Sigmoid colon (tissue), 7 donors: ENCODE data around the gene DTX1. TPM values are rescaled to one million over a fixed set of nuclear protein-coding genes. Genes with fewer than 3 reads are reported as not detected.
"Not testable (repeated sequence)": the region's sequence is repeated elsewhere in the genome, so short reads cannot be mapped to it uniquely, and the experiment has no call there.

Experiments
- DNase-seq: peaks from one replicate; pipeline ENCODE4 v3.0.0-alpha.2; 2019
- H3K27ac ChIP-seq, 4 donors: fragments of 200-600 bp; sonication (generic); one replicate each; pipeline ENCODE4 v1.5.1; 2016 to 2019; ENCODE audit warnings: mild to moderate bottlenecking in 1 of 4
- H3K27me3 ChIP-seq, 3 donors: fragments of 200-600 bp; sonication (generic); one replicate each; pipeline ENCODE4 v1.5.1; 2019; ENCODE audit warnings: mild to moderate bottlenecking in 1 of 3
- H3K36me3 ChIP-seq, 4 donors: fragments of 200-600 bp; sonication (generic); one replicate each; pipeline ENCODE4 v1.5.1; 2016 to 2019
- H3K4me1 ChIP-seq, 4 donors: fragments of 200-600 bp; sonication (generic); one replicate each; pipeline ENCODE4 v1.5.1; 2017 to 2019
- H3K4me3 ChIP-seq, 4 donors: fragments of 200-600 bp; sonication (generic); one replicate each; pipeline ENCODE4 v1.5.1; 2017 to 2019; ENCODE audit warnings: mild to moderate bottlenecking in 2 of 4, moderate library complexity in 1 of 4
- H3K9me3 ChIP-seq, 4 donors: fragments of 200-600 bp in 3 of 4; sonication (generic) in 3 of 4; one replicate each; pipeline versions ENCODE4 v1.5.1 to v1.6.1; 2013 to 2019
- CTCF ChIP-seq, 4 experiments: fragments of 450-650 bp in 3 of 4; fragments of 200-600 bp in 1 of 4; IDR thresholded peaks; one replicate each; pipeline ENCODE4 v1.5.1; 2016 to 2019; ENCODE audit warnings: antibody characterized with exemption in 4 of 4, mild to moderate bottlenecking in 3 of 4, moderate library complexity in 2 of 4
- EP300 ChIP-seq, 4 donors: sonication (generic); formaldehyde crosslinking; IDR thresholded peaks; one replicate each; pipeline ENCODE4 v1.6.1; 2017; ENCODE audit warnings: antibody characterized with exemption in 4 of 4
- POLR2A ChIP-seq, 2 donors: fragments of 450-650 bp; IDR thresholded peaks; one replicate each; pipeline ENCODE4 v1.6.1; 2016; ENCODE audit warnings: antibody characterized with exemption in 2 of 2, mild to moderate bottlenecking in 2 of 2, moderate library complexity in 2 of 2
- POLR2AphosphoS5 ChIP-seq, 4 donors: sonication (generic); formaldehyde crosslinking; IDR thresholded peaks; one replicate each; pipeline ENCODE4 v1.6.1; 2017; ENCODE audit warnings: antibody characterized with exemption in 4 of 4
- WGBS, 2 donors: extraction: QIAGEN DNeasy Blood & Tissue Kit; methylation state at CpG; one replicate each; pipeline ENCODE4 v1.1.7; 2013; 5-methylcytosine and 5-hydroxymethylcytosine counted together
- intact Hi-C: fragments of 100-400 bp; cut with DNase I; formaldehyde crosslinking; loops from one replicate; pipeline ENCODE4 v1.15.1; 2023
- polyA plus RNA-seq, 3 donors: library from polyadenylated mRNA; stranded (reverse); fragments of 200-250 nt; gene quantifications; one replicate each; pipeline ENCODE4 v1.2.3, GENCODE V29; 2013
- total RNA-seq, 4 donors: library from RNA; depleted of rRNA; stranded (reverse); fragments of >200 nt; gene quantifications; one replicate each; pipeline ENCODE4 v1.1.0, GENCODE V29; 2016
- donor health status: healthy with polysubstance abuse.
- donor health status: Bipolar disorder and iron deficiency.
- donor health status: healthy.

Gene DTX1
- total and polyA plus RNA-seq, 7 donors: 1.2 to 15.8 (median 3.0) TPM

- intact Hi-C loops: no loop called here
- WGBS, 2 donors: 47 to 77% methylated on average over 7 of the region's 7 CpGs
- TF ChIP-seq EP300 (IDR thresholded peaks at IDR 0.05): no peak
- TF ChIP-seq CTCF (IDR thresholded peaks at IDR 0.05): no peak
- no peak for TF ChIP-seq POLR2A (IDR thresholded peaks at IDR 0.05)
- no peak for TF ChIP-seq POLR2AphosphoS5 (IDR thresholded peaks at IDR 0.05)
- Histone ChIP-seq H3K9me3 (no peaks in the 10 kb centered on the region), H3K4me3 (no peak overlapping the region), H3K27me3 (peaks cover 4 to 30% (median 13%) of the 10 kb centered on the region in 3 donors), H3K36me3 (no peaks in the 10 kb centered on the region), H3K4me1 (no peaks in the 10 kb centered on the region), H3K27ac (no peak overlapping the region)
- DNase-seq: no peak
Observed at GRCh38 chr12:113140706-113141105, 84.2 kb downstream of the DTX1 start.

- H3K4me3 ChIP-seq, H3K36me3 ChIP-seq, H3K9me3 ChIP-seq, H3K4me1 ChIP-seq, intact Hi-C loops, DNase-seq: not testable (repeated sequence)
- H3K27me3 ChIP-seq: peaks cover 0 to 22% (median 3%) of the 10 kb centered on the region in 3 donors
- peak overlapping the region in 2 of 4 donors; percentile 12 to 20 for H3K27ac ChIP-seq
- WGBS, 2 donors: 55 to 74% methylated on average over 3 of the region's 3 CpGs
Observed at GRCh38 chr12:113141716-113142115, 85.2 kb downstream of the DTX1 start.

- no peak for TF ChIP-seq EP300 (IDR thresholded peaks at IDR 0.05)
- TF ChIP-seq POLR2AphosphoS5 (IDR thresholded peaks at IDR 0.05): no peak
- no peak for TF ChIP-seq CTCF (IDR thresholded peaks at IDR 0.05)
- TF ChIP-seq POLR2A (IDR thresholded peaks at IDR 0.05): no peak
- Histone ChIP-seq H3K4me1 (no peaks in the 10 kb centered on the region), H3K9me3 (no peaks in the 10 kb centered on the region), H3K4me3 (no peak overlapping the region), H3K36me3 (no peaks in the 10 kb centered on the region), H3K27me3 (peaks cover 0 to 16% (median 0%) of the 10 kb centered on the region in 3 donors), H3K27ac (peak overlapping the region in 2 of 4 donors; percentile 12 to 22)
- WGBS, 2 donors: 12 to 32% methylated on average over 17 of the region's 17 CpGs
- intact Hi-C loops: no loop called here
- DNase-seq: no peak
Observed at GRCh38 chr12:113142173-113142885, 85.8 kb downstream of the DTX1 start.

GRCh38 chr12:113142886-113143332, 86.4 kb downstream of the DTX1 start:
- Histone ChIP-seq H3K9me3 (no peaks in the 10 kb centered on the region), H3K27ac (peak overlapping the region in 1 of 4 donors; percentile 22), H3K36me3 (no peaks in the 10 kb centered on the region), H3K4me3 (no peak overlapping the region), H3K4me1 (no peaks in the 10 kb centered on the region), H3K27me3 (peaks cover 0 to 14% (median 0%) of the 10 kb centered on the region in 3 donors)
- intact Hi-C loops: no loop called here
- no peak for TF ChIP-seq EP300 (IDR thresholded peaks at IDR 0.05)
- no peak for TF ChIP-seq CTCF (IDR thresholded peaks at IDR 0.05)
- TF ChIP-seq POLR2A (IDR thresholded peaks at IDR 0.05): no peak
- no peak for TF ChIP-seq POLR2AphosphoS5 (IDR thresholded peaks at IDR 0.05)
- no peak for DNase-seq
- 37 to 68% methylated on average over 5 of the region's 5 CpGs for WGBS, 2 donors

GRCh38 chr12:113143959-113144358, 87.4 kb downstream of the DTX1 start:
- H3K4me3 ChIP-seq: no peak overlapping the region
- WGBS, 2 donors: 91 to 94% methylated on average over 8 of the region's 8 CpGs
- no peaks in the 10 kb centered on the region for H3K9me3 ChIP-seq
- intact Hi-C loops: no loop called here
- DNase-seq: no peak
- no peaks in the 10 kb centered on the region for H3K4me1 ChIP-seq
- TF ChIP-seq POLR2AphosphoS5 (IDR thresholded peaks at IDR 0.05) (no peak), CTCF (IDR thresholded peaks at IDR 0.05) (no peak), POLR2A (IDR thresholded peaks at IDR 0.05) (no peak), EP300 (IDR thresholded peaks at IDR 0.05) (no peak)
- peaks cover 0 to 14% (median 0%) of the 10 kb centered on the region in 3 donors for H3K27me3 ChIP-seq
- H3K36me3 ChIP-seq: no peaks in the 10 kb centered on the region
- H3K27ac ChIP-seq: no peak overlapping the region
